Mucosa of descending colon (tissue), 3 donors: ENCODE results near the gene IL32. TPM values are rescaled to one million over a fixed set of nuclear protein-coding genes. Genes with fewer than 3 reads are reported as not detected.

ENCODE experiments used
- ATAC-seq: fragments of 200-7000 bp; cut with Tn5 transposase; one replicate; pipeline ENCODE4 v1.9.1; 2020; ENCODE audit warnings: mild to moderate bottlenecking, moderate library complexity
- DNase-seq, 3 donors: peaks; one replicate each; pipeline ENCODE4 v3.0.0-alpha.2; 2020
- H3K36me3 ChIP-seq: fragments of 200-600 bp; one replicate; pipeline ENCODE4 v1.8.0; 2021; ENCODE audit warnings: low read depth, mild to moderate bottlenecking
- H3K4me1 ChIP-seq: fragments of 200-600 bp; one replicate; pipeline ENCODE4 v1.8.0; 2021; ENCODE audit warnings: low read depth, mild to moderate bottlenecking
- H3K4me3 ChIP-seq: fragments of 200-600 bp; one replicate; pipeline ENCODE4 v1.8.0; 2021; ENCODE audit warnings: mild to moderate bottlenecking
- H3K9me3 ChIP-seq: fragments of 200-600 bp; one replicate; pipeline ENCODE4 v1.8.0; 2021; ENCODE audit warnings: mild to moderate bottlenecking
- CTCF ChIP-seq: fragments of 200-600 bp; IDR thresholded peaks from one replicate; pipeline ENCODE4 v1.8.0; 2022; ENCODE audit warnings: antibody characterized with exemption, mild to moderate bottlenecking
- intact Hi-C, 2 donors: fragments of 100-400 bp; cut with DNase I in 1 of 2; cut with micrococcal nuclease in 1 of 2; formaldehyde crosslinking; loops; one replicate each; pipeline versions ENCODE4 v1.11.0 to v1.11.1; 2022; cut with DNase I, micrococcal nuclease
- total RNA-seq, 3 donors: library from RNA; stranded (reverse); fragmentation: NEBNext Ultra II Directional in 2 of 3; extraction: Animal tissue kit (Norgen Biotek cat#: 25700) in 2 of 3; gene quantifications; one replicate each; pipeline versions ENCODE4 v1.2.1 to v1.2.4, GENCODE V29; 2021 to 2023
- donor health status: DM: no; HTN: no; CAD: no; lungs with moderate emphysema.
- donor health status: DM: no; HTN: no; CAD: no.
- donor health status: DM: no; HTN: yes; CAD: no.

The IL32 gene
- total RNA-seq, 3 donors from 2014 or later: 394 to 627 (median 413) TPM

GRCh38 chr16:3045758-3046640, 19.4 kb upstream of the IL32 start, which contains the start of gene MMP25:
Gene MMP25, plus strand, starts transcription at chr16:3046561. Its CDS starts 357 bp downstream, at chr16:3046918.
- TF ChIP-seq CTCF: no peak
- Histone ChIP-seq H3K4me3 (no peak within 1 kb of the TSS), H3K36me3 (no peaks in the 10 kb centered on the region), H3K4me1 (peaks cover 19% of the 10 kb centered on the region), H3K9me3 (no peaks in the 10 kb centered on the region)
- DNase-seq (no peak), ATAC-seq (peak; percentile 64)
- intact Hi-C loops: no loop called here

GRCh38 chr16:3046641-3047386, 18.6 kb upstream of the IL32 start:
- TF ChIP-seq CTCF: no peak
- Histone ChIP-seq H3K4me1 (peaks cover 19% of the 10 kb centered on the region), H3K4me3 (no peak overlapping the region), H3K9me3 (no peaks in the 10 kb centered on the region), H3K36me3 (no peaks in the 10 kb centered on the region)
- intact Hi-C loops: no loop called here
- DNase-seq (no peak), ATAC-seq (peak; percentile 35)

- ATAC-seq: no peak
Observed at GRCh38 chr16:3047387-3047720, 18.1 kb upstream of the IL32 start.

GRCh38 chr16:3049921-3050481, 15.4 kb upstream of the IL32 start:
- TF ChIP-seq CTCF: no peak
- peaks cover 19% of the 10 kb centered on the region for H3K4me1 ChIP-seq
- ATAC-seq: no peak
- H3K36me3 ChIP-seq: no peaks in the 10 kb centered on the region
- H3K4me3 ChIP-seq: no peak overlapping the region
- no peak for DNase-seq
- intact Hi-C loops: no loop called here
- no peaks in the 10 kb centered on the region for H3K9me3 ChIP-seq

More at GRCh38 chr16:3047387-3047720, 18.1 kb upstream of the IL32 start:
- H3K4me3 ChIP-seq: no peak overlapping the region
- peaks cover 19% of the 10 kb centered on the region for H3K4me1 ChIP-seq
- no peaks in the 10 kb centered on the region for H3K9me3 ChIP-seq
- H3K36me3 ChIP-seq: no peaks in the 10 kb centered on the region
- intact Hi-C loops: no loop called here
- no peak for DNase-seq
- no peak for TF ChIP-seq CTCF

- ATAC-seq (no peak), DNase-seq (no peak)
- Histone ChIP-seq H3K36me3 (no peaks in the 10 kb centered on the region), H3K4me3 (no peak overlapping the region), H3K9me3 (no peaks in the 10 kb centered on the region), H3K4me1 (peaks cover 15% of the 10 kb centered on the region)
- intact Hi-C loops: no loop called here
- TF ChIP-seq CTCF: no peak
Observed at GRCh38 chr16:3050487-3050886, 15.0 kb upstream of the IL32 start.
